Naive thymus-derived CD4-positive, alpha-beta T cell (primary cell): ENCODE results near the gene PTPRG. TPM values are rescaled to one million over a fixed set of nuclear protein-coding genes. Genes with fewer than 3 reads are reported as not detected.

Experiments used
- ATAC-seq: fragments of 150-1000 bp; cut with Tn5 transposase; 2 replicates; pipeline ENCODE4 v1.10.0; 2021; ENCODE audit warnings: mild to moderate bottlenecking, moderate library complexity
- CTCF ChIA-PET: fragments of 350-600 bp; sonication (Branson Sonifier 250); formaldehyde crosslinking; loops from one replicate; lab custom pipeline; 2021; ENCODE audit warnings: antibody characterized with exemption; lab: Charles Lee
- POLR2A ChIA-PET: fragments of 350-600 bp; sonication (Branson Sonifier 250); formaldehyde crosslinking; loops from one replicate; lab custom pipeline; 2021; ENCODE audit warnings: antibody characterized with exemption, inconsistent platforms; lab: Charles Lee
- DNase-seq, 9 donors: peaks; one replicate each; pipeline versions ENCODE4 v3.0.0 to v3.0.0-alpha.2; 2020 to 2022; ENCODE audit warnings: mixed read lengths in 1 of 9
- H3K27ac ChIP-seq: one replicate; pipeline ENCODE4 v1.7.0; 2013; ENCODE audit warnings: mild to moderate bottlenecking, low read depth, low read length, moderate library complexity
- H3K27me3 ChIP-seq, 2 donors: one replicate each; pipeline ENCODE4 v1.7.0; 2013; ENCODE audit warnings: low read length in 2 of 2, mild to moderate bottlenecking in 2 of 2, moderate library complexity in 2 of 2; ENCODE audit not compliant: control insufficient read depth in 2 of 2, insufficient read depth in 2 of 2
- H3K36me3 ChIP-seq, 3 experiments: 1 replicate in 2 of 3; 2 replicates in 1 of 3; pipeline ENCODE4 v1.7.0; 2013; ENCODE audit warnings: low read length in 3 of 3, mild to moderate bottlenecking in 3 of 3, moderate library complexity in 1 of 3; ENCODE audit not compliant: insufficient read depth in 3 of 3, control insufficient read depth in 2 of 3
- H3K4me1 ChIP-seq, 2 donors: one replicate each; pipeline ENCODE4 v1.7.0; 2013; ENCODE audit warnings: low read length in 2 of 2, mild to moderate bottlenecking in 2 of 2, moderate library complexity in 1 of 2; ENCODE audit not compliant: control insufficient read depth in 2 of 2, insufficient read depth in 2 of 2
- H3K4me3 ChIP-seq: 2 replicates; pipeline ENCODE4 v1.7.0; 2013; ENCODE audit warnings: mild to moderate bottlenecking, low read length
- H3K9me3 ChIP-seq, 3 experiments: 1 replicate in 2 of 3; 2 replicates in 1 of 3; pipeline ENCODE4 v1.7.0; 2013; ENCODE audit warnings: low read length in 3 of 3; ENCODE audit not compliant: control insufficient read depth in 2 of 3
- H3K27ac Mint-ChIP-seq, 9 donors: one replicate each; pipeline ENCODE4 v1.8.0; 2020 to 2022; ENCODE audit warnings: mixed read lengths in 9 of 9, mild to moderate bottlenecking in 8 of 9, moderate library complexity in 5 of 9, inconsistent platforms in 2 of 9
- H3K27me3 Mint-ChIP-seq, 5 donors: one replicate each; pipeline ENCODE4 v1.8.0; 2021 to 2022; ENCODE audit warnings: mixed read lengths in 5 of 5, mild to moderate bottlenecking in 1 of 5
- H3K36me3 Mint-ChIP-seq, 5 donors: one replicate each; pipeline ENCODE4 v1.8.0; 2020 to 2022; ENCODE audit warnings: mixed read lengths in 5 of 5, mild to moderate bottlenecking in 3 of 5, inconsistent platforms in 1 of 5
- H3K4me1 Mint-ChIP-seq, 7 donors: one replicate each; pipeline ENCODE4 v1.8.0; 2020 to 2022; ENCODE audit warnings: mixed read lengths in 7 of 7, mild to moderate bottlenecking in 3 of 7, inconsistent platforms in 1 of 7
- H3K4me3 Mint-ChIP-seq, 10 donors: one replicate each; pipeline ENCODE4 v1.8.0; 2020 to 2022; ENCODE audit warnings: mild to moderate bottlenecking in 10 of 10, mixed read lengths in 10 of 10, moderate library complexity in 6 of 10, inconsistent platforms in 2 of 10
- H3K9me3 Mint-ChIP-seq, 11 donors: one replicate each; pipeline ENCODE4 v1.8.0; 2020 to 2022; ENCODE audit warnings: mixed read lengths in 11 of 11, mild to moderate bottlenecking in 4 of 11, inconsistent platforms in 1 of 11, moderate library complexity in 1 of 11
- intact Hi-C, 2 donors: fragments of 100-400 bp; cut with micrococcal nuclease; formaldehyde crosslinking; loops; one replicate each; pipeline ENCODE4 v1.15.1; 2023
- polyA plus RNA-seq, 2 donors: library from polyadenylated mRNA; unstranded; fragments of 300-500 nt; fragmentation: Illumina TruSeq; gene quantifications; one replicate each; pipeline ENCODE4 v1.2.3, GENCODE V29; 2021
- total RNA-seq, 6 experiments: library from RNA in 5 of 6; stranded (reverse) in 5 of 6; gene quantifications; 1 replicate in 5 of 6; 2 replicates in 1 of 6; pipeline ENCODE4 v1.2.3 and lab custom pipeline; 2021 to 2026

PTPRG gene
- total and polyA plus RNA-seq, 7 experiments from 2014 or later: 0.17 to 1.7 TPM; not detected in 5

GRCh38 chr3:61610316-61610715 lies 48.9 kb downstream of the PTPRG start:
- no peak for ATAC-seq
- H3K9me3 Mint-ChIP-seq: peaks cover 0 to 5% (median 0%) of the 10 kb centered on the region in 11 donors
- Histone ChIP-seq H3K4me1 (no peaks in the 10 kb centered on the region), H3K4me3 (no peak overlapping the region), H3K27me3 (no peaks in the 10 kb centered on the region), H3K9me3 (no peaks in the 10 kb centered on the region), H3K27ac (no peak overlapping the region), H3K36me3 (no peaks in the 10 kb centered on the region)
- ChIA-PET POLR2A (no interaction called here), CTCF (no interaction called here)
- peaks cover 0 to 11% (median 0%) of the 10 kb centered on the region in 5 donors for H3K27me3 Mint-ChIP-seq
- no peak overlapping the region for H3K4me3 Mint-ChIP-seq
- no peak for DNase-seq
- peaks cover 0 to 1% (median 0%) of the 10 kb centered on the region in 7 donors for H3K4me1 Mint-ChIP-seq
- no peaks in the 10 kb centered on the region for H3K36me3 Mint-ChIP-seq
- H3K27ac Mint-ChIP-seq: no peak overlapping the region
- intact Hi-C loops: no loop called here

DNA sequence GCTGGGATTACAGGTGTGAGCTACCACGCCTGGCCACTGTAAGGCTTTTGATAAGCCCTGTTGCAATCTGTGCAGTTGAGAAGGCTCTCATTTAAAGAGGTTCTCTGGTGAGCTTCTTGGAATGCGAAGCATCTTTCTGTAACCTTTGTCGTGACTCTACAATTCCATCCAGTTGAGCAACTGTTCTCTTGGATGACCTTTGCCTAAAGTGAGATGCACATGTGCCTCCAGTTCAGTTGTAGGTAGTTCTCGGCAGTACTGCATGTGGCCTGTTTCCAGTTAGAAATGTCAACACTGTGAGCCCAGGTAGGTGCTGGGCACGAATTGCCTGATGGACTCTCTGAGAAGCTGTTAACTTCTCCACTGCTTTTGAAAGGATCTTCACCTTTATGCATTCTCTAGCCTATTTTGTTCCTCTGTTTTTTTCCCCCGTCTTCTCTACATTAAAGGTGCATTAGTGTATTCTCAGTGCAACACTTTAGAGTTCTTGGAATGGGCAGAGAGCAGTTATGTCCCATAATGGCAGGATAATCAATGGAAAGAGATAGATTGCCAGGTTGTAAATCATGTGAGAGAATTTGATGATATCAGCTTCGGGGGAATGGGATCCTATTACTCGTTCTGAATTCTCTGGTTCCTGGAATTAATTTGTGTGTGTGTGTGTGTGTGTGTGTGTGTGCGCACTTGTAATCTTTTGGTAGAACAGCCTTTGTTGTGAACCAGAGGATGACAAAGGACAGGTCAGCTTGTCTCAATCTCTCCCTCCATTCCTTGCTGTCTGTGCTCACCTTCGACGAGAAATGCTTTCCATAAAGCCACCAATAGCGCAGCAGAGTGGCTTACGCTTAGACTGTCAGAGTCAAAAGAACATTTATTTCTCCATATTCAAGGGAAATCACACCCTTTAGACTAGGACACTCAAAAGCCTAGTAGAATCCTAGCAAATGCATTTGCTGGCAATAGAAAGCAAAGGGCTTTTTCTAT lies 51.1 kb downstream of the PTPRG start:
- Histone ChIP-seq H3K4me3 (no peak overlapping the region), H3K27me3 (no peaks in the 10 kb centered on the region), H3K36me3 (no peaks in the 10 kb centered on the region), H3K27ac (no peak overlapping the region), H3K4me1 (no peaks in the 10 kb centered on the region), H3K9me3 (no peaks in the 10 kb centered on the region)
- peaks cover 0 to 15% (median 8%) of the 10 kb centered on the region in 5 donors for H3K27me3 Mint-ChIP-seq
- ATAC-seq (no peak), DNase-seq (no peak)
- peaks cover 0 to 5% (median 0%) of the 10 kb centered on the region in 11 donors for H3K9me3 Mint-ChIP-seq
- no peak overlapping the region for H3K27ac Mint-ChIP-seq
- no peaks in the 10 kb centered on the region for H3K36me3 Mint-ChIP-seq
- intact Hi-C loops: no loop called here
- H3K4me3 Mint-ChIP-seq: no peak overlapping the region
- CTCF ChIA-PET: no interaction called here
- POLR2A ChIA-PET: no interaction called here
- peaks cover 0 to 1% (median 0%) of the 10 kb centered on the region in 7 donors for H3K4me1 Mint-ChIP-seq

- intact Hi-C loops: no loop called here
- no peak overlapping the region for H3K4me3 ChIP-seq
- no peaks in the 10 kb centered on the region for H3K36me3 ChIP-seq
- ATAC-seq (no peak), DNase-seq (no peak)
- peaks cover 0 to 11% (median 8%) of the 10 kb centered on the region in 5 donors for H3K27me3 Mint-ChIP-seq
- peaks cover 0 to 1% (median 0%) of the 10 kb centered on the region in 7 donors for H3K4me1 Mint-ChIP-seq
- H3K4me3 Mint-ChIP-seq: no peak overlapping the region
- H3K27me3 ChIP-seq: no peaks in the 10 kb centered on the region
- no peaks in the 10 kb centered on the region for H3K4me1 ChIP-seq
- no peaks in the 10 kb centered on the region for H3K36me3 Mint-ChIP-seq
- CTCF ChIA-PET: no interaction called here
- POLR2A ChIA-PET: no interaction called here
- no peak overlapping the region for H3K27ac ChIP-seq
- no peak overlapping the region for H3K27ac Mint-ChIP-seq
- H3K9me3 ChIP-seq: no peaks in the 10 kb centered on the region
- H3K9me3 Mint-ChIP-seq: peaks cover 0 to 5% (median 0%) of the 10 kb centered on the region in 11 donors
These were observed 52.3 kb downstream of the PTPRG start for GRCh38 chr3:61613666-61614065.

DNA sequence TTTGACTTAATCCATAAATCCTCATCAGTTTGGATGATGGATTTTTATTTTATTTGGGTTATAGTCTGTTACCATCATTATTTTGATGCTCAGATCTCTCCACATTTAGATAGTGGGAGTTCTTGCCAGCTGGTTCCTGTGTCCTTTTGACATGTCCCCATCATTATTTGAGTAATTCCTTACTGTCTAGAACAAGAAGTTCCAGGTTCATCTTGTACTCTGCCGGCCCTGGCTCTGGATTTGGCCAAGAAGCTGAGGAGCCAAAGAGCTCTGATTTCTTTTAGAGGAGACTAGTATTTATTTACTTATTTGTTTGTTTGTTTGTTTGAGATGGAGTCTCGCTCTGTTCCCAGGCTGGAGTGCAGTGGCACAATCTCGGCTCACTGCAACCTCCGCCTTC lies 54.3 kb downstream of the PTPRG start:
- no peaks in the 10 kb centered on the region for H3K4me1 ChIP-seq
- Mint-ChIP-seq H3K27me3 (peaks cover 0 to 20% (median 11%) of the 10 kb centered on the region in 5 donors), H3K4me3 (no peak overlapping the region), H3K36me3 (no peaks in the 10 kb centered on the region), H3K9me3 (peaks cover 0 to 5% (median 0%) of the 10 kb centered on the region in 11 donors), H3K4me1 (peaks cover 0 to 1% (median 0%) of the 10 kb centered on the region in 7 donors), H3K27ac (no peak overlapping the region)
- intact Hi-C loops: no loop called here
- no peak overlapping the region for H3K27ac ChIP-seq
- H3K36me3 ChIP-seq: no peaks in the 10 kb centered on the region
- no peak overlapping the region for H3K4me3 ChIP-seq
- CTCF ChIA-PET: no interaction called here
- no peaks in the 10 kb centered on the region for H3K27me3 ChIP-seq
- ATAC-seq (no peak), DNase-seq (no peak)
- POLR2A ChIA-PET: no interaction called here
- no peaks in the 10 kb centered on the region for H3K9me3 ChIP-seq

GRCh38 chr3:61616586-61616985 lies 55.2 kb downstream of the PTPRG start:
- intact Hi-C loops: no loop called here

GRCh38 chr3:61617041-61617440 lies 55.7 kb downstream of the PTPRG start:
- Mint-ChIP-seq H3K27ac (no peak overlapping the region), H3K9me3 (peaks cover 0 to 8% (median 0%) of the 10 kb centered on the region in 11 donors), H3K4me1 (peaks cover 0 to 2% (median 0%) of the 10 kb centered on the region in 7 donors), H3K36me3 (no peaks in the 10 kb centered on the region), H3K27me3 (peaks cover 0 to 20% (median 11%) of the 10 kb centered on the region in 5 donors), H3K4me3 (no peak overlapping the region)
- POLR2A ChIA-PET: no interaction called here
- H3K27ac ChIP-seq: no peak overlapping the region
- CTCF ChIA-PET: no interaction called here
- no peaks in the 10 kb centered on the region for H3K27me3 ChIP-seq
- DNase-seq: no peak
- H3K4me3 ChIP-seq: no peak overlapping the region
- no peak for ATAC-seq
- H3K36me3 ChIP-seq: no peaks in the 10 kb centered on the region
- H3K4me1 ChIP-seq: no peaks in the 10 kb centered on the region
- intact Hi-C loops: no loop called here
- H3K9me3 ChIP-seq: no peaks in the 10 kb centered on the region

More at GRCh38 chr3:61616586-61616985, 55.2 kb downstream of the PTPRG start:
- Histone ChIP-seq H3K4me3 (no peak overlapping the region), H3K4me1 (no peaks in the 10 kb centered on the region), H3K27ac (no peak overlapping the region), H3K9me3 (no peaks in the 10 kb centered on the region), H3K27me3 (no peaks in the 10 kb centered on the region), H3K36me3 (no peaks in the 10 kb centered on the region)
- Mint-ChIP-seq H3K4me3 (no peak overlapping the region), H3K9me3 (peaks cover 0 to 7% (median 0%) of the 10 kb centered on the region in 11 donors), H3K36me3 (no peaks in the 10 kb centered on the region), H3K27me3 (peaks cover 0 to 20% (median 11%) of the 10 kb centered on the region in 5 donors), H3K4me1 (peaks cover 0 to 1% (median 0%) of the 10 kb centered on the region in 7 donors), H3K27ac (peak overlapping the region in 1 of 9 donors; percentile 1)
- CTCF ChIA-PET: no interaction called here
- ATAC-seq (no peak), DNase-seq (no peak)
- POLR2A ChIA-PET: no interaction called here
